ENCODE results near the gene BRD8.

DNA sequence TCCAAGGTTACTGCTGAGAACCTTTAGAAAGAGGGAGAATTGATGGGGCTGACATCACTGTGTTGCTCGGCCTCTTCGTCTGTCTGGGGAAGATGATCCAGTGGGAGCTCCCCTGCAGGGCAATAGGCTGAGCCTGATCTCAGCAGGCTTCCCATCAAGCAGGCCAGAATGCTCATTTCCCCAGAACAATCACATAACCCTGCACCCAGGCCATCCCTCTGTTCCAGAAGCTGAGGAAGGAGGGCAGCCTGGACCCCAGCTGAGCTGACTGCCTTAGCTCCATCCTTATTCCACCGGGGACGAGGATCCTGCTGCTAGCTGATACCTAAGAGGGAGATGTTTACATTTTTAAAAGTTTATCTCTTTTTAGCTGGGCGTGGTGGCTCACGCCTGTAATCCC is 46.3 kb upstream of the BRD8 start:
- TF ChIP-seq, protein P1, sequence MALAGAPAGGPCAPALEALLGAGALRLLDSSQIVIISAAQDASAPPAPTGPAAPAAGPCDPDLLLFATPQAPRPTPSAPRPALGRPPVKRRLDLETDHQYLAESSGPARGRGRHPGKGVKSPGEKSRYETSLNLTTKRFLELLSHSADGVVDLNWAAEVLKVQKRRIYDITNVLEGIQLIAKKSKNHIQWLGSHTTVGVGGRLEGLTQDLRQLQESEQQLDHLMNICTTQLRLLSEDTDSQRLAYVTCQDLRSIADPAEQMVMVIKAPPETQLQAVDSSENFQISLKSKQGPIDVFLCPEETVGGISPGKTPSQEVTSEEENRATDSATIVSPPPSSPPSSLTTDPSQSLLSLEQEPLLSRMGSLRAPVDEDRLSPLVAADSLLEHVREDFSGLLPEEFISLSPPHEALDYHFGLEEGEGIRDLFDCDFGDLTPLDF (CRISPR knock-in tag; IDR thresholded peaks at IDR 0.05), result no peak
- TF ChIP-seq, protein P2, sequence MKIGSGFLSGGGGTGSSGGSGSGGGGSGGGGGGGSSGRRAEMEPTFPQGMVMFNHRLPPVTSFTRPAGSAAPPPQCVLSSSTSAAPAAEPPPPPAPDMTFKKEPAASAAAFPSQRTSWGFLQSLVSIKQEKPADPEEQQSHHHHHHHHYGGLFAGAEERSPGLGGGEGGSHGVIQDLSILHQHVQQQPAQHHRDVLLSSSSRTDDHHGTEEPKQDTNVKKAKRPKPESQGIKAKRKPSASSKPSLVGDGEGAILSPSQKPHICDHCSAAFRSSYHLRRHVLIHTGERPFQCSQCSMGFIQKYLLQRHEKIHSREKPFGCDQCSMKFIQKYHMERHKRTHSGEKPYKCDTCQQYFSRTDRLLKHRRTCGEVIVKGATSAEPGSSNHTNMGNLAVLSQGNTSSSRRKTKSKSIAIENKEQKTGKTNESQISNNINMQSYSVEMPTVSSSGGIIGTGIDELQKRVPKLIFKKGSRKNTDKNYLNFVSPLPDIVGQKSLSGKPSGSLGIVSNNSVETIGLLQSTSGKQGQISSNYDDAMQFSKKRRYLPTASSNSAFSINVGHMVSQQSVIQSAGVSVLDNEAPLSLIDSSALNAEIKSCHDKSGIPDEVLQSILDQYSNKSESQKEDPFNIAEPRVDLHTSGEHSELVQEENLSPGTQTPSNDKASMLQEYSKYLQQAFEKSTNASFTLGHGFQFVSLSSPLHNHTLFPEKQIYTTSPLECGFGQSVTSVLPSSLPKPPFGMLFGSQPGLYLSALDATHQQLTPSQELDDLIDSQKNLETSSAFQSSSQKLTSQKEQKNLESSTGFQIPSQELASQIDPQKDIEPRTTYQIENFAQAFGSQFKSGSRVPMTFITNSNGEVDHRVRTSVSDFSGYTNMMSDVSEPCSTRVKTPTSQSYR (CRISPR knock-in tag; IDR thresholded peaks at IDR 0.05), result no peak
- TF ChIP-seq, protein P3, sequence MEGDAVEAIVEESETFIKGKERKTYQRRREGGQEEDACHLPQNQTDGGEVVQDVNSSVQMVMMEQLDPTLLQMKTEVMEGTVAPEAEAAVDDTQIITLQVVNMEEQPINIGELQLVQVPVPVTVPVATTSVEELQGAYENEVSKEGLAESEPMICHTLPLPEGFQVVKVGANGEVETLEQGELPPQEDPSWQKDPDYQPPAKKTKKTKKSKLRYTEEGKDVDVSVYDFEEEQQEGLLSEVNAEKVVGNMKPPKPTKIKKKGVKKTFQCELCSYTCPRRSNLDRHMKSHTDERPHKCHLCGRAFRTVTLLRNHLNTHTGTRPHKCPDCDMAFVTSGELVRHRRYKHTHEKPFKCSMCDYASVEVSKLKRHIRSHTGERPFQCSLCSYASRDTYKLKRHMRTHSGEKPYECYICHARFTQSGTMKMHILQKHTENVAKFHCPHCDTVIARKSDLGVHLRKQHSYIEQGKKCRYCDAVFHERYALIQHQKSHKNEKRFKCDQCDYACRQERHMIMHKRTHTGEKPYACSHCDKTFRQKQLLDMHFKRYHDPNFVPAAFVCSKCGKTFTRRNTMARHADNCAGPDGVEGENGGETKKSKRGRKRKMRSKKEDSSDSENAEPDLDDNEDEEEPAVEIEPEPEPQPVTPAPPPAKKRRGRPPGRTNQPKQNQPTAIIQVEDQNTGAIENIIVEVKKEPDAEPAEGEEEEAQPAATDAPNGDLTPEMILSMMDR (IDR thresholded peaks at IDR 0.05), result no peak
- TF ChIP-seq GABPB1 (CRISPR knock-in tag; IDR thresholded peaks at IDR 0.05) (no peak), FOXP1 (CRISPR knock-in tag; IDR thresholded peaks at IDR 0.05; ENCODE audit: borderline replicate concordance) (no peak), ELF4 (CRISPR knock-in tag; IDR thresholded peaks at IDR 0.05; ENCODE audit: low read depth) (no peak), NFATC4 (CRISPR knock-in tag; IDR thresholded peaks at IDR 0.05) (no peak)
- TF ChIP-seq, protein P4, sequence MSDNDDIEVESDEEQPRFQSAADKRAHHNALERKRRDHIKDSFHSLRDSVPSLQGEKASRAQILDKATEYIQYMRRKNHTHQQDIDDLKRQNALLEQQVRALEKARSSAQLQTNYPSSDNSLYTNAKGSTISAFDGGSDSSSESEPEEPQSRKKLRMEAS (CRISPR knock-in tag; IDR thresholded peaks at IDR 0.05), result no peak
- TF ChIP-seq, protein P5, sequence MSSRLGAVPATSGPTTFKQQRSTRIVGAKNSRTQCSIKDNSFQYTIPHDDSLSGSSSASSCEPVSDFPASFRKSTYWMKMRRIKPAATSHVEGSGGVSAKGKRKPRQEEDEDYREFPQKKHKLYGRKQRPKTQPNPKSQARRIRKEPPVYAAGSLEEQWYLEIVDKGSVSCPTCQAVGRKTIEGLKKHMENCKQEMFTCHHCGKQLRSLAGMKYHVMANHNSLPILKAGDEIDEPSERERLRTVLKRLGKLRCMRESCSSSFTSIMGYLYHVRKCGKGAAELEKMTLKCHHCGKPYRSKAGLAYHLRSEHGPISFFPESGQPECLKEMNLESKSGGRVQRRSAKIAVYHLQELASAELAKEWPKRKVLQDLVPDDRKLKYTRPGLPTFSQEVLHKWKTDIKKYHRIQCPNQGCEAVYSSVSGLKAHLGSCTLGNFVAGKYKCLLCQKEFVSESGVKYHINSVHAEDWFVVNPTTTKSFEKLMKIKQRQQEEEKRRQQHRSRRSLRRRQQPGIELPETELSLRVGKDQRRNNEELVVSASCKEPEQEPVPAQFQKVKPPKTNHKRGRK (CRISPR knock-in tag; IDR thresholded peaks at IDR 0.05; ENCODE audit: borderline replicate concordance), result no peak
